ENCODE measurements around the gene MAGEC3. TPM values are rescaled to one million over a fixed set of nuclear protein-coding genes. Genes with fewer than 3 reads are reported as not detected.
"Not testable (repeated sequence)": the region's sequence is repeated elsewhere in the genome, so short reads cannot be mapped to it uniquely, and the experiment has no call there.

MAGEC3 gene
- polyA plus RNA-seq, 2 of the 4 experiments (the other 2 are of a cell fraction) = not detected

- TF ChIP-seq USF2 (IDR thresholded peaks at IDR 0.05) = no peak
- no peak for TF ChIP-seq RCOR1 (IDR thresholded peaks at IDR 0.05; ENCODE audit: low read depth, low read length)
- TF ChIP-seq TP53 (CRISPR knock-in tag; IDR thresholded peaks at IDR 0.05) = no peak
- TF ChIP-seq FOSL2 (IDR thresholded peaks at IDR 0.05) = no peak
- TF ChIP-seq FOSL2 (CRISPR knock-in tag; IDR thresholded peaks at IDR 0.05) = no peak
- no peak for TF ChIP-seq CHD4 (IDR thresholded peaks at IDR 0.05; ENCODE audit: borderline replicate concordance)
Observed at GRCh38 chrX:141857479-141857878, 19.4 kb downstream of the MAGEC3 start (continued).

- 43% methylated on average over 5 of the region's 5 CpGs for WGBS (ENCODE audit: missing lambda C conversion rate)
- POLR2A ChIA-PET = no interaction called here
Observed at GRCh38 chrX:141879616-141880015, 41.5 kb downstream of the MAGEC3 start.

GRCh38 chrX:141888811-141889210 lies 50.7 kb downstream of the MAGEC3 start:
- DNase-seq (ENCODE audit: low read depth in 1 of 2, low spot score in 1 of 2); POLR2A ChIA-PET; CTCF ChIA-PET; H3K9me3 ChIP-seq; H3K4me2 ChIP-seq; H3K27ac ChIP-seq; ATAC-seq; H3K4me3 ChIP-seq; FAIRE-seq; H3K4me1 ChIP-seq: not testable (repeated sequence)
- 17% methylated on average over 3 of the region's 5 CpGs for WGBS (ENCODE audit: missing lambda C conversion rate)

More at GRCh38 chrX:141879616-141880015, 41.5 kb downstream of the MAGEC3 start:
- H3K9me3 ChIP-seq = no peaks in the 10 kb centered on the region
- no peak overlapping the region for H3K4me2 ChIP-seq
- no peak for FAIRE-seq
- no peak overlapping the region for H3K27ac ChIP-seq
- ATAC-seq = no peak
- no peaks in the 10 kb centered on the region for H3K4me1 ChIP-seq
- H3K4me3 ChIP-seq = no peak overlapping the region
- no peak for DNase-seq (ENCODE audit: low read depth in 1 of 2, low spot score in 1 of 2)
- CTCF ChIA-PET = interaction anchor here (0.5 kb wide), 1 partner anchor 22 kb away, joined by 4 read pairs; no protein-coding TSS in a partner anchor
- TF ChIP-seq JUN (IDR thresholded peaks at IDR 0.05) (no peak), FOXS1 (CRISPR knock-in tag; IDR thresholded peaks at IDR 0.05) (no peak), RAD21 (conservative IDR thresholded peaks at IDR 0.05 in 1 of 2, IDR thresholded peaks at IDR 0.05 in 1 of 2) (peak in 1 of 2 experiments; percentile 13; a peak in 1 of 5 replicates)

- TF ChIP-seq USF2 (IDR thresholded peaks at IDR 0.05) = no peak
- TF ChIP-seq HOXA7 (CRISPR knock-in tag; IDR thresholded peaks at IDR 0.05) = no peak
- no peak for TF ChIP-seq NPAS2 (CRISPR knock-in tag; IDR thresholded peaks at IDR 0.05; ENCODE audit: borderline replicate concordance)
- TF ChIP-seq NFE2L2 (conservative IDR thresholded peaks at IDR 0.05; ENCODE audit: low read length) = no peak
- TF ChIP-seq TP53 (CRISPR knock-in tag; IDR thresholded peaks at IDR 0.05) = no peak
- TF ChIP-seq RAD21 (conservative IDR thresholded peaks at IDR 0.05 in 1 of 2, IDR thresholded peaks at IDR 0.05 in 1 of 2) = no peak
- no peak for TF ChIP-seq RFX5 (IDR thresholded peaks at IDR 0.05)
- TF ChIP-seq HDAC2 (IDR thresholded peaks at IDR 0.05) = no peak
- no peak for TF ChIP-seq ZC3H11A (IDR thresholded peaks at IDR 0.05)
- no peak for TF ChIP-seq BHLHE40 (IDR thresholded peaks at IDR 0.05; ENCODE audit: low read depth, low read length)
- TF ChIP-seq HEYL (CRISPR knock-in tag; IDR thresholded peaks at IDR 0.05) = no peak
- no peak for TF ChIP-seq MAX (IDR thresholded peaks at IDR 0.05)
- TF ChIP-seq ESRRA (IDR thresholded peaks at IDR 0.05; ENCODE audit: borderline replicate concordance, low read length) = no peak
- TF ChIP-seq POLR2AphosphoS2 (conservative IDR thresholded peaks at IDR 0.05; ENCODE audit: low read length) = no peak
- TF ChIP-seq REST (IDR thresholded peaks at IDR 0.05) = no peak
- CTCF ChIA-PET = no interaction called here
- DNase-seq (ENCODE audit: low read depth in 1 of 2, low spot score in 1 of 2) = no peak
- Histone ChIP-seq H3K4me2 (no peak overlapping the region), H3K9me3 (no peaks in the 10 kb centered on the region), H3K27ac (no peak overlapping the region), H3K4me3 (no peak overlapping the region), H3K4me1 (no peaks in the 10 kb centered on the region)
- ATAC-seq = no peak
- POLR2A ChIA-PET = no interaction called here
- WGBS (ENCODE audit: missing lambda C conversion rate) = 61% methylated on average over 5 of the region's 7 CpGs
- no peak for FAIRE-seq
Observed at GRCh38 chrX:141894733-141895132, 56.6 kb downstream of the MAGEC3 start.

All from A549 (cell line).